H1 (cell line): ENCODE measurements around the gene LRRC32. TPM values are rescaled to one million over a fixed set of nuclear protein-coding genes. Genes with fewer than 3 reads are reported as not detected.

ENCODE experiments used
- CBX8 ChIP-seq: fragments of 300-800, 300-1000 bp; sonication (generic); IDR thresholded peaks from 2 replicates; pipeline ENCODE4 v1.7.1; 2016; ENCODE audit warnings: low read depth, low read length, borderline replicate concordance
- EZH2 ChIP-seq: fragments of 200-600 bp; sonication (generic); IDR thresholded peaks from 2 replicates; pipeline ENCODE4 v1.7.1; 2012; ENCODE audit warnings: low read depth, mild to moderate bottlenecking, moderate library complexity, low read length, inconsistent platforms; ENCODE audit not compliant: severe bottlenecking
- RBBP5 ChIP-seq: IDR thresholded peaks from 2 replicates; pipeline ENCODE4 v1.7.1; 2012; ENCODE audit warnings: low read depth, mild to moderate bottlenecking, inconsistent platforms, low read length, moderate library complexity, borderline replicate concordance
- SP1 ChIP-seq: IDR thresholded peaks from 2 replicates; pipeline ENCODE4 v1.6.1; 2011; ENCODE audit warnings: low read depth, low read length
- TBP ChIP-seq: IDR thresholded peaks from 2 replicates; pipeline ENCODE4 v1.6.1; 2011; ENCODE audit warnings: low read depth, low read length, improper control_type of control experiment
- TCF12 ChIP-seq: IDR thresholded peaks from 2 replicates; pipeline ENCODE4 v1.6.1; 2011; ENCODE audit warnings: low read depth, mild to moderate bottlenecking, low read length
- polyA plus RNA-seq, 7 experiments: library from polyadenylated mRNA; depleted of rRNA in 3 of 7; stranded (reverse) in 5 of 7; unstranded in 2 of 7; fragments of >200 nt in 5 of 7; fragments of 200-250 nt in 2 of 7; gene quantifications; 1 replicate in 5 of 7; 2 replicates in 1 of 7; 4 replicates in 1 of 7; pipeline versions ENCODE4 v1.2.1 to v1.2.3, GENCODE V29; 2011 to 2013; ENCODE audit warnings: missing spikeins in 2 of 7, mixed read lengths in 2 of 7
- total RNA-seq: library from RNA; stranded (reverse); fragmentation: NEBNext Ultra II Directional; extraction: Animal tissue kit (Norgen Biotek cat#: 25700); gene quantifications from 2 replicates; pipeline ENCODE4 v1.2.1, GENCODE V29; 2021
- TF ChIP-seq, protein P1 (sequence below): IDR thresholded peaks from 2 replicates; pipeline ENCODE4 v1.6.1; 2012; ENCODE audit warnings: inconsistent platforms

Gene LRRC32
- total and polyA plus RNA-seq, 2 of the 8 experiments (the other 6 are each of a cell fraction or from before 2014, with no cell fraction given), result 0.99 to 1.9 TPM

DNA sequence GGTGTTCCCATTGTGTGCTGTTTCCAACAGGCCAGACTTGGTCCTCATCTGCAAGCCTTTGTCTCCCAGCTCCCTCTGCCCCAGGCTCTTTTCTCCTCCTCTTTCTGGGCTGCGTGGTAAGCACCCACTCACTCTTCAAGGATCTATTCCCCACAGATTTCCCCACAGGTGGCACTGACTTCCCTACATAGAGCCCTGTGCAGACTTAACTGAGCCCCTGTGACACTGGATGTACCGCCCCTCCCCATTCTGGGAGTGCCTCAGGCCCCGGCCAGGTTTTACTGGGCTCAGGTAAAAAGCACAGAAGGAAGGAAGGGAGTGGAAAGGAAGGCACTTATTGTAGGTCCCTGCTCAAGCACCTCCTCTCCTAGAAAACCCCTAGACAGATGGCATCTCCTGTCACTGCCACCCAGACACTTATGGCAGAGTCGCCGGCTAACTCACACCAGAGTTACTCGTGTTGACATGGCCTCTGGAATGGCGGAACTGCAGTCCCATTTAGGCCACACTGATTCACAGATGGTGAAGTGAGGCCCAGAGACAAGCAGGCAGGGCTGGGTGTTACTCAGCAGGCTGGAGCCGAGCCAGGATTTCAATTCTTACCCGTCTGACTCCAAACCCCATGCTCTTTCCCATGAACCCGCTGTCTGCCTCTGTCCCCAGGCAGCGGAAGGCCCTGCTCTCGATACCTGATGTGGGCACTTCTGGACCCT, 47.2 kb downstream of the LRRC32 start (continued):
- TF ChIP-seq RBBP5 (no peak), TBP (no peak), CBX8 (no peak), SP1 (no peak), TCF12 (no peak), EZH2 (no peak)
- TF ChIP-seq, protein P1, sequence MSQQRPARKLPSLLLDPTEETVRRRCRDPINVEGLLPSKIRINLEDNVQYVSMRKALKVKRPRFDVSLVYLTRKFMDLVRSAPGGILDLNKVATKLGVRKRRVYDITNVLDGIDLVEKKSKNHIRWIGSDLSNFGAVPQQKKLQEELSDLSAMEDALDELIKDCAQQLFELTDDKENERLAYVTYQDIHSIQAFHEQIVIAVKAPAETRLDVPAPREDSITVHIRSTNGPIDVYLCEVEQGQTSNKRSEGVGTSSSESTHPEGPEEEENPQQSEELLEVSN, result no peak
